IMR-90 (cell line): ENCODE data around the gene EHHADH. TPM values are rescaled to one million over a fixed set of nuclear protein-coding genes. Genes with fewer than 3 reads are reported as not detected.

Experiments used
- ATAC-seq: fragments of 200-7000 bp; cut with Tn5 transposase; 2 replicates; pipeline ENCODE4 v1.9.1; 2020; ENCODE audit warnings: low read depth, mild to moderate bottlenecking, moderate library complexity
- BruUV-seq: library from RNA; stranded (reverse); fragments of 400-500 nt; replicated peaks from 2 replicates; lab custom pipeline; 2021; lab: Mats Ljungman, UMichigan
- CTCF ChIA-PET: fragments of 300-600 bp; formaldehyde crosslinking; extraction: SDS; loops from one replicate; lab custom pipeline; 2021; ENCODE audit warnings: antibody characterized with exemption; lab: Yijun Ruan, JAX
- POLR2A ChIA-PET: fragments of 300-600 bp; sonication (Branson Sonifier 250); formaldehyde crosslinking; loops from one replicate; lab custom pipeline; 2022; ENCODE audit warnings: antibody characterized with exemption; ENCODE audit not compliant: unreplicated experiment; lab: Charles Lee
- DNase-seq: peaks from one replicate; pipeline ENCODE4 v3.0.0; 2013
- H2AFZ ChIP-seq: replicated peaks from 2 replicates; pipeline ENCODE3; 2013; ENCODE audit warnings: low read length, mild to moderate bottlenecking; ENCODE audit not compliant: poor library complexity
- H2AK5ac ChIP-seq: 2 replicates; pipeline ENCODE4 v1.6.1; 2013; ENCODE audit warnings: low read depth, low read length, inconsistent platforms
- H2AK9ac ChIP-seq: replicated peaks from 2 replicates; pipeline ENCODE3; 2013; ENCODE audit warnings: mild to moderate bottlenecking, low read depth, low read length, moderate library complexity; ENCODE audit not compliant: poor library complexity
- H2BK120ac ChIP-seq: 2 replicates; pipeline ENCODE4 v1.6.1; 2013; ENCODE audit warnings: low read depth, low read length, inconsistent platforms
- H2BK15ac ChIP-seq: 3 replicates; pipeline ENCODE4 v1.6.1; 2013; ENCODE audit warnings: low read depth, low read length, inconsistent platforms
- H2BK20ac ChIP-seq: 2 replicates; pipeline ENCODE4 v1.6.1; 2013; ENCODE audit warnings: low read depth, mild to moderate bottlenecking, inconsistent platforms, low read length, moderate library complexity
- H2BK5ac ChIP-seq: 2 replicates; pipeline ENCODE4 v1.6.1; 2013; ENCODE audit warnings: mild to moderate bottlenecking, low read depth, low read length, inconsistent platforms; ENCODE audit not compliant: poor library complexity, severe bottlenecking
- H3K14ac ChIP-seq: replicated peaks from 2 replicates; pipeline ENCODE4 v1.6.1; 2013; ENCODE audit warnings: low read depth, low read length, inconsistent platforms
- H3K18ac ChIP-seq: 2 replicates; pipeline ENCODE4 v1.6.1; 2013; ENCODE audit warnings: low read depth, low read length, control low read depth
- H3K23ac ChIP-seq: 2 replicates; pipeline ENCODE4 v1.6.1; 2013; ENCODE audit warnings: low read depth, low read length, inconsistent platforms
- H3K27ac ChIP-seq: 2 replicates; pipeline ENCODE4 v1.5.1; 2013; ENCODE audit warnings: mild to moderate bottlenecking, control low read depth, low read length; ENCODE audit not compliant: insufficient read depth
- H3K27me3 ChIP-seq: 2 replicates; pipeline ENCODE4 v1.6.1; 2013; ENCODE audit warnings: low read length; ENCODE audit not compliant: control insufficient read depth, insufficient read depth
- H3K36me3 ChIP-seq: 2 replicates; pipeline ENCODE4 v1.6.1; 2013; ENCODE audit warnings: low read length, mixed read lengths; ENCODE audit not compliant: control insufficient read depth, insufficient read depth
- H3K4ac ChIP-seq: 2 replicates; pipeline ENCODE4 v1.6.1; 2013; ENCODE audit warnings: low read depth, low read length, inconsistent platforms
- H3K4me1 ChIP-seq: 2 replicates; pipeline ENCODE4 v1.6.1; 2013; ENCODE audit warnings: low read length, mixed read lengths; ENCODE audit not compliant: control insufficient read depth, insufficient read depth
- H3K4me2 ChIP-seq: 2 replicates; pipeline ENCODE4 v1.6.1; 2013; ENCODE audit warnings: low read depth, mild to moderate bottlenecking, control low read depth, low read length, moderate library complexity
- H3K4me3 ChIP-seq: 2 replicates; pipeline ENCODE4 v1.5.1; 2013; ENCODE audit warnings: low read depth, mild to moderate bottlenecking, control low read depth, low read length, moderate library complexity; ENCODE audit not compliant: insufficient read depth
- H3K56ac ChIP-seq: 2 replicates; pipeline ENCODE4 v1.6.1; 2013; ENCODE audit warnings: low read length, inconsistent platforms; ENCODE audit not compliant: insufficient read depth; ENCODE audit errors: extremely low read depth
- H3K79me1 ChIP-seq, 2 experiments: 2 replicates each; pipeline ENCODE4 v1.6.1; 2013; ENCODE audit warnings: low read length in 2 of 2, inconsistent platforms in 1 of 2, low read depth in 1 of 2
- H3K9ac ChIP-seq: 2 replicates; pipeline ENCODE4 v1.6.1; 2013; ENCODE audit warnings: low read depth, low read length, control low read depth
- H3K9me1 ChIP-seq: 2 replicates; pipeline ENCODE4 v1.6.1; 2013; ENCODE audit warnings: low read length, inconsistent platforms; ENCODE audit not compliant: insufficient read depth
- H3K9me3 ChIP-seq: 2 replicates; pipeline ENCODE4 v1.6.1; 2013; ENCODE audit warnings: low read length; ENCODE audit not compliant: control insufficient read depth, insufficient read depth
- H4K20me1 ChIP-seq: 2 replicates; pipeline ENCODE4 v1.6.1; 2013; ENCODE audit warnings: low read length, inconsistent platforms; ENCODE audit not compliant: insufficient read depth
- H4K5ac ChIP-seq: 2 replicates; pipeline ENCODE4 v1.6.1; 2013; ENCODE audit warnings: mild to moderate bottlenecking, low read depth, low read length, control low read depth
- H4K8ac ChIP-seq, 2 experiments: 2 replicates each; pipeline ENCODE4 v1.6.1; 2013; ENCODE audit warnings: low read depth in 2 of 2, low read length in 2 of 2, control low read depth in 1 of 2, inconsistent platforms in 1 of 2
- H4K91ac ChIP-seq: 2 replicates; pipeline ENCODE4 v1.6.1; 2013; ENCODE audit warnings: low read depth, low read length, inconsistent platforms; ENCODE audit not compliant: insufficient read depth
- BHLHE40 ChIP-seq: fragments of 150-350 bp; IDR thresholded peaks from 2 replicates; pipeline ENCODE4 v1.6.1; 2016; ENCODE audit warnings: mild to moderate bottlenecking, low read depth, low read length
- CEBPB ChIP-seq: IDR thresholded peaks from 2 replicates; pipeline ENCODE4 v1.6.1; 2012; ENCODE audit warnings: low read depth, low read length, improper control_type of control experiment
- CHD1 ChIP-seq: IDR thresholded peaks from 2 replicates; pipeline ENCODE4 v1.6.1; 2012; ENCODE audit warnings: low read depth, low read length, improper control_type of control experiment
- CTCF ChIP-seq: conservative IDR thresholded peaks from 2 replicates; pipeline ENCODE4 v1.5.1; 2012; ENCODE audit warnings: mild to moderate bottlenecking, low read depth, low read length, improper control_type of control experiment
- ELK1 ChIP-seq: fragments of 150-350 bp; IDR thresholded peaks from 2 replicates; pipeline ENCODE4 v1.6.1; 2016; ENCODE audit warnings: low read depth, mild to moderate bottlenecking, low read length, moderate library complexity, borderline replicate concordance
- FOS ChIP-seq: fragments of 150-350 bp; IDR thresholded peaks from 2 replicates; pipeline ENCODE4 v1.6.1; 2016; ENCODE audit warnings: low read depth, low read length
- MAFK ChIP-seq: IDR thresholded peaks from 2 replicates; pipeline ENCODE4 v1.6.1; 2012; ENCODE audit warnings: low read depth, low read length, improper control_type of control experiment
- MAZ ChIP-seq: IDR thresholded peaks from 2 replicates; pipeline ENCODE4 v1.6.1; 2012; ENCODE audit warnings: low read depth, mild to moderate bottlenecking, low read length, improper control_type of control experiment, moderate library complexity, borderline replicate concordance
- MXI1 ChIP-seq: IDR thresholded peaks from 2 replicates; pipeline ENCODE4 v1.6.1; 2012; ENCODE audit warnings: low read depth, mild to moderate bottlenecking, low read length, moderate library complexity, borderline replicate concordance
- NFE2L2 ChIP-seq: fragments of 150-350 bp; IDR thresholded peaks from 2 replicates; pipeline ENCODE4 v1.6.1; 2016; ENCODE audit warnings: low read depth, mild to moderate bottlenecking, low read length
- POLR2A ChIP-seq: IDR thresholded peaks from 2 replicates; pipeline ENCODE4 v1.6.1; 2012; ENCODE audit warnings: mild to moderate bottlenecking, low read depth, low read length
- RAD21 ChIP-seq: IDR thresholded peaks from 2 replicates; pipeline ENCODE4 v1.6.1; 2012; ENCODE audit warnings: low read length, improper control_type of control experiment
- RCOR1 ChIP-seq: IDR thresholded peaks from 2 replicates; pipeline ENCODE4 v1.6.1; 2012; ENCODE audit warnings: mild to moderate bottlenecking, low read length, improper control_type of control experiment; ENCODE audit not compliant: insufficient replicate concordance
- RFX5 ChIP-seq: IDR thresholded peaks from 2 replicates; pipeline ENCODE4 v1.8.0; 2012; ENCODE audit warnings: low read depth, mild to moderate bottlenecking, low read length, moderate library complexity
- SMC3 ChIP-seq: fragments of 150-350 bp; IDR thresholded peaks from 2 replicates; pipeline ENCODE4 v1.6.1; 2016; ENCODE audit warnings: low read depth, mild to moderate bottlenecking, antibody characterized with exemption, low read length, moderate library complexity
- USF2 ChIP-seq: fragments of 150-350 bp; IDR thresholded peaks from 2 replicates; pipeline ENCODE4 v1.6.1; 2017; ENCODE audit warnings: mild to moderate bottlenecking, antibody characterized with exemption, low read length, low read depth
- WGBS, 2 experiments: methylation state at CpG; one replicate each; pipeline versions ENCODE4 v1.1.5 to v1.1.7; 2013; ENCODE audit warnings: missing lambda C conversion rate in 2 of 2; ENCODE audit not compliant: insufficient read length in 1 of 2; ENCODE audit errors: extremely low coverage in 2 of 2; 5-methylcytosine and 5-hydroxymethylcytosine counted together
- dilution Hi-C: fragments of 300-500 bp; cut with HindIII; formaldehyde crosslinking; loops from one replicate; pipeline ENCODE4 v1.14.3; 2018; ENCODE audit warnings: low sequenced_read_pairs; ENCODE audit not compliant: unreplicated experiment
- in situ Hi-C: fragments of 300-500 bp; cut with MboI; formaldehyde crosslinking; loops from 3 replicates; pipeline ENCODE4 v1.14.3; 2019; ENCODE audit warnings: low sequenced_read_pairs, inconsistent platforms, mixed read lengths
- intact Hi-C: fragments of 100-400 bp; cut with micrococcal nuclease; formaldehyde crosslinking; loops from 2 replicates; pipeline ENCODE4 v1.10.0; 2022
- polyA plus RNA-seq, 3 experiments: library from polyadenylated mRNA; depleted of rRNA; stranded (reverse); fragments of >200 nt; gene quantifications; 2 replicates each; pipeline ENCODE4 v1.2.3, GENCODE V29; 2012; ENCODE audit warnings: low replicate concordance in 1 of 3
- total RNA-seq: library from RNA; depleted of rRNA; stranded (reverse); fragments of >200 nt; gene quantifications from 2 replicates; pipeline ENCODE4 v1.2.3, GENCODE V29; 2012

EHHADH gene
- total and polyA plus RNA-seq, 2 of the 4 experiments (the other 2 are of a cell fraction), result 2.0 to 4.7 TPM

GRCh38 chr3:185264849-185265553, 11.2 kb upstream of the EHHADH start:
- no peak for DNase-seq
- no peak overlapping the region for H2AK5ac ChIP-seq
- H3K23ac ChIP-seq, result no peak overlapping the region
- H4K91ac ChIP-seq, result no peak overlapping the region
- H3K36me3 ChIP-seq, result no peaks in the 10 kb centered on the region
- H2AFZ ChIP-seq, result no peak overlapping the region
- no peak overlapping the region for H3K18ac ChIP-seq
- no peak overlapping the region for H2BK20ac ChIP-seq
- H3K56ac ChIP-seq, result no peak overlapping the region
- no peak for TF ChIP-seq CHD1
- no peak for TF ChIP-seq USF2
- no peak for TF ChIP-seq SMC3
- no peak for TF ChIP-seq MXI1
- TF ChIP-seq CTCF, result no peak
- TF ChIP-seq ELK1, result no peak
- no peak for TF ChIP-seq MAZ
- no peak for TF ChIP-seq NFE2L2
- TF ChIP-seq FOS, result no peak
- TF ChIP-seq BHLHE40, result no peak
- no peak for TF ChIP-seq CEBPB
- no peak for TF ChIP-seq RAD21
- TF ChIP-seq MAFK, result no peak
- TF ChIP-seq RFX5, result no peak
- TF ChIP-seq RCOR1, result no peak
- TF ChIP-seq POLR2A, result no peak
- no peaks in the 10 kb centered on the region for H3K4me1 ChIP-seq
- H3K9me3 ChIP-seq, result no peaks in the 10 kb centered on the region
- no peak overlapping the region for H3K14ac ChIP-seq
- dilution Hi-C loops (no loop called here), in situ Hi-C loops (no loop called here), intact Hi-C loops (no loop called here)
- no peak overlapping the region for H3K9ac ChIP-seq
- no peaks in the 10 kb centered on the region for H3K79me1 ChIP-seq
- POLR2A ChIA-PET, result no interaction called here
- no TSS peak for BruUV-seq
- no peaks in the 10 kb centered on the region for H3K9me1 ChIP-seq
- no peak overlapping the region for H4K8ac ChIP-seq
- no peak overlapping the region for H3K4me2 ChIP-seq
- no peak overlapping the region for H4K5ac ChIP-seq
- H3K4ac ChIP-seq, result no peak overlapping the region
- peaks cover 2% of the 10 kb centered on the region for H3K27me3 ChIP-seq
- H2AK9ac ChIP-seq, result no peak overlapping the region
- H2BK5ac ChIP-seq, result no peak overlapping the region
- 84% methylated on average over 14 of the region's 25 CpGs; no CpG with 5 or more reads in 1 of the 2 experiments for WGBS, 2 experiments
- no peak overlapping the region for H3K27ac ChIP-seq
- no peak overlapping the region for H2BK120ac ChIP-seq
- H2BK15ac ChIP-seq, result no peak overlapping the region
- no peaks in the 10 kb centered on the region for H4K20me1 ChIP-seq
- H3K4me3 ChIP-seq, result no peak overlapping the region
- CTCF ChIA-PET, result interaction anchor here (0.7 kb wide), 1 partner anchor 705 kb away, joined by 3 read pairs; no protein-coding TSS in a partner anchor
- ATAC-seq, result no peak
